ENCODE results near the gene OPCML. TPM values are rescaled to one million over a fixed set of nuclear protein-coding genes. Genes with fewer than 3 reads are reported as not detected.

The OPCML gene
- total RNA-seq, 1 experiment from 2014 or later = 0.94 TPM

- TF ChIP-seq CTCF (conservative IDR thresholded peaks at IDR 0.05) = no peak
- H4K5ac ChIP-seq (ENCODE audit: insufficient read length, low read depth, low read length) = no peak overlapping the region
- H3K27ac Mint-ChIP-seq = no peak overlapping the region
Measured at GRCh38 chr11:132878111-132878510, 654.2 kb downstream of the OPCML start.

More at GRCh38 chr11:132878111-132878510, 654.2 kb downstream of the OPCML start:
- Histone ChIP-seq H2AFZ (ENCODE audit: low read length) (no peak overlapping the region), H3K27ac (ENCODE audit: insufficient read length, low read depth, low read length) (no peak overlapping the region), H3T11ph (ENCODE audit: low read length) (no peak overlapping the region), H3K18ac (ENCODE audit: insufficient read length, low read depth, low read length) (no peak overlapping the region), H3K79me2 (ENCODE audit: insufficient read depth, low read length) (no peaks in the 10 kb centered on the region), H3K56ac (ENCODE audit: insufficient read length, low read depth, low read length) (no peak overlapping the region), H2BK15ac (ENCODE audit: low read depth, low read length) (no peak overlapping the region), H3K23ac (ENCODE audit: insufficient read length, low read depth, low read length) (no peak overlapping the region), H2BK20ac (ENCODE audit: low read depth, low read length, poor library complexity, severe bottlenecking) (no peak overlapping the region), H3K79me1 (ENCODE audit: insufficient read depth, low read depth, low read length, poor library complexity, severe bottlenecking) (no peaks in the 10 kb centered on the region), H2BK120ac (ENCODE audit: low read depth, low read length, poor library complexity, severe bottlenecking) (no peak overlapping the region), H4K8ac (replicated peaks; ENCODE audit: insufficient read length, low read depth, low read length) (no peak overlapping the region), H3K4me1 (ENCODE audit: insufficient read depth, low read length) (no peaks in the 10 kb centered on the region; the same call in 1 of the 2 replicates), H3K4ac (ENCODE audit: low read depth, low read length) (no peak overlapping the region), H3K4me2 (ENCODE audit: insufficient read depth, insufficient read length, low read length) (no peak overlapping the region), H3K23me2 (ENCODE audit: insufficient read length, low read depth, low read length, poor library complexity, severe bottlenecking) (no peaks in the 10 kb centered on the region), H3K9ac (ENCODE audit: extremely low read depth, insufficient read length, low read length) (no peak overlapping the region), H2BK5ac (ENCODE audit: insufficient read length, low read length) (no peak overlapping the region), H3K14ac (ENCODE audit: insufficient read depth, low read length) (no peak overlapping the region), H4K20me1 (ENCODE audit: control insufficient read depth, insufficient read depth, insufficient read length) (no peaks in the 10 kb centered on the region), H4K91ac (ENCODE audit: insufficient read length, low read depth, low read length) (no peak overlapping the region), H2BK12ac (ENCODE audit: insufficient read length, low read depth, low read length) (no peak overlapping the region), H3K27me3 (ENCODE audit: insufficient read depth, low read length) (no peaks in the 10 kb centered on the region), H3K9me3 (ENCODE audit: control insufficient read depth, low read depth, low read length) (no peaks in the 10 kb centered on the region), H2AK5ac (ENCODE audit: insufficient read length, low read length) (no peak overlapping the region)
- peaks cover 16 to 18% of the 10 kb centered on the region in 2 experiments for H3K4me1 Mint-ChIP-seq
- H3K36me3 Mint-ChIP-seq (ENCODE audit: insufficient read depth in 1 of 3, low read depth in 3 of 3) = peaks cover 0 to 6% (median 0%) of the 10 kb centered on the region in 3 experiments; a peak in 1 of 7 replicates
- no peak overlapping the region for H3K4me3 Mint-ChIP-seq
- DNase-seq = no peak
- no peaks in the 10 kb centered on the region; the same call in none of the 2 replicates for H3K27me3 Mint-ChIP-seq (ENCODE audit: low read depth)
- H3K9me3 Mint-ChIP-seq = no peaks in the 10 kb centered on the region; a peak in 1 of 5 replicates
- no CpG with 5 or more reads among the region's 5 CpGs for WGBS (ENCODE audit: extremely low coverage, insufficient read length, low lambda C conversion rate)

All from H9 (cell line).